ENCODE measurements around the gene NSUN6. TPM values are rescaled to one million over a fixed set of nuclear protein-coding genes. Genes with fewer than 3 reads are reported as not detected.
"Not testable (repeated sequence)": the region's sequence is repeated elsewhere in the genome, so short reads cannot be mapped to it uniquely, and the experiment has no call there.

Gene NSUN6
- total and polyA plus RNA-seq, 10 of the 15 experiments (the other 5 are each of a cell fraction or from before 2014, with no cell fraction given) = 10.2 to 25.0 (median 15.6) TPM

GRCh38 chr10:18637400-18637799 lies 14.0 kb downstream of the NSUN6 start:
- H3K27ac ChIP-seq (ENCODE audit: control insufficient read depth, insufficient read depth); H3K4me3 ChIP-seq; in situ Hi-C loops (cut with MboI); FAIRE-seq; intact Hi-C loops (cut with micrococcal nuclease; ENCODE audit: unreplicated experiment); H3K27me3 ChIP-seq (replicated peaks in 1 of 2; ENCODE audit: control insufficient read depth in 2 of 2, insufficient read depth in 2 of 2, low read length in 1 of 2); DNase-seq (ENCODE audit: low read depth, low spot score); H3K4me2 ChIP-seq (ENCODE audit: control insufficient read depth, insufficient read depth); H3K9me3 ChIP-seq (replicated peaks; ENCODE audit: control insufficient read depth, insufficient read depth, low read length); H3K36me3 ChIP-seq (ENCODE audit: control insufficient read depth in 2 of 2, insufficient read depth in 2 of 2, low read length in 1 of 2); H3K79me2 ChIP-seq (ENCODE audit: control insufficient read depth, insufficient read depth, low read length); ATAC-seq; CTCF ChIA-PET; H2AFZ ChIP-seq (ENCODE audit: control insufficient read depth, low read depth, low read length); BruUV-seq (replicated peaks); H4K20me1 ChIP-seq (ENCODE audit: control insufficient read depth, insufficient read depth); H3K4me1 ChIP-seq (ENCODE audit: control insufficient read depth, insufficient read depth, low read length); RAD21 ChIA-PET (ENCODE audit: unreplicated experiment); H3K9ac ChIP-seq (ENCODE audit: control insufficient read depth, insufficient read depth, low read length): not testable (repeated sequence)
- SMC1A ChIA-PET (ENCODE audit: uncharacterized antibody, unreplicated experiment) = interaction anchor here (1.1 kb wide), 1 partner anchor 11 kb away, joined by 3 read pairs; no protein-coding TSS in a partner anchor
- 90% methylated on average over 1 of the region's 1 CpG for WGBS (ENCODE audit: insufficient coverage, insufficient replicate concordance, low lambda C conversion rate, missing lambda C conversion rate)
- POLR2A ChIA-PET = interaction anchor here (0.6 kb wide), 1 partner anchor 375 kb away, joined by 3 read pairs; no protein-coding TSS in a partner anchor

DNA sequence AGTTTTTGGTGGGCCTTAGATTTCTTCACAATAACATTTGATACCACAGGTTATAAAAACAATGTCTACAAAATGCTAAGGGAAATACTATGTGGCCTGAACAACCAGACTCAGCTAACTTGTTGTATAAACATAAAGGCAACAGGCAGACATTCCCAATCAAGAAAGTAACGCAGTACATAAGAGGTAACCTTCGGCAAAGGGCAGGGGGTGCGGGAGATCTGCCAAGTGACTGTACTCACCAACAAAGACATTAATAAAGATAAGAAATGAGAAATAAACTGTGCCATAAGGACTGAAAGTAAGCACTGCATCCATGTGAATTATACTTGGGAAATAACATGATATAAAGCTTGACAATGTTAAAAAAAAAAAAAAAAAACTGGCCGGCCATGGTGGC lies 15.4 kb downstream of the NSUN6 start:
- no peak overlapping the region for H3K4me2 ChIP-seq (ENCODE audit: control insufficient read depth, insufficient read depth)
- H3K36me3 ChIP-seq (ENCODE audit: control insufficient read depth in 2 of 2, insufficient read depth in 2 of 2, low read length in 1 of 2) = no peaks in the 10 kb centered on the region
- H3K4me3 ChIP-seq = no peak overlapping the region
- ChIA-PET RAD21 (ENCODE audit: unreplicated experiment) (no interaction called here), CTCF (no interaction called here), POLR2A (interaction anchor here (0.6 kb wide), 1 partner anchor 306 kb away, joined by 3 read pairs; no protein-coding TSS in a partner anchor), SMC1A (ENCODE audit: uncharacterized antibody, unreplicated experiment) (interaction anchor here (1.0 to 1.1 kb wide), 2 partner anchors 8 to 9 kb away, joined by 3 read pairs; no protein-coding TSS in a partner anchor)
- no peaks in the 10 kb centered on the region for H3K9me3 ChIP-seq (replicated peaks; ENCODE audit: control insufficient read depth, insufficient read depth, low read length)
- FAIRE-seq = no peak
- no TSS peak for BruUV-seq (replicated peaks)
- no peak overlapping the region for H3K9ac ChIP-seq (ENCODE audit: control insufficient read depth, insufficient read depth, low read length)
- H3K4me1 ChIP-seq (ENCODE audit: control insufficient read depth, insufficient read depth, low read length) = no peaks in the 10 kb centered on the region
- no peak for ATAC-seq
- no peaks in the 10 kb centered on the region for H3K27me3 ChIP-seq (replicated peaks in 1 of 2; ENCODE audit: control insufficient read depth in 2 of 2, insufficient read depth in 2 of 2, low read length in 1 of 2)
- H4K20me1 ChIP-seq (ENCODE audit: control insufficient read depth, insufficient read depth) = no peaks in the 10 kb centered on the region
- H3K27ac ChIP-seq (ENCODE audit: control insufficient read depth, insufficient read depth) = no peak overlapping the region
- intact Hi-C loops (cut with micrococcal nuclease; ENCODE audit: unreplicated experiment) (no loop called here), in situ Hi-C loops (cut with MboI) (no loop called here)
- H3K79me2 ChIP-seq (ENCODE audit: control insufficient read depth, insufficient read depth, low read length) = no peaks in the 10 kb centered on the region
- WGBS (ENCODE audit: insufficient coverage, insufficient replicate concordance, low lambda C conversion rate, missing lambda C conversion rate) = 98% methylated on average over 4 of the region's 4 CpGs
- no peak for DNase-seq (ENCODE audit: low read depth, low spot score)
- H2AFZ ChIP-seq (ENCODE audit: control insufficient read depth, low read depth, low read length) = no peak overlapping the region
- TF ChIP-seq RFX5 (IDR thresholded peaks at IDR 0.05; ENCODE audit: low read depth, low read length) (no peak), SPI1 (IDR thresholded peaks at IDR 0.05; ENCODE audit: borderline replicate concordance, insufficient read depth, low read depth, low read length) (no peak), TARDBP (IDR thresholded peaks at IDR 0.05; ENCODE audit: borderline replicate concordance) (no peak), SMC3 (IDR thresholded peaks at IDR 0.05; ENCODE audit: borderline replicate concordance, low read length) (no peak), CHD4 (IDR thresholded peaks at IDR 0.05) (no peak), NR2F1 (conservative IDR thresholded peaks at IDR 0.05) (no peak), TAF1 (IDR thresholded peaks at IDR 0.05; ENCODE audit: borderline replicate concordance, low read depth, low read length) (no peak), SRF (IDR thresholded peaks at IDR 0.05; ENCODE audit: low read depth in 2 of 2, low read length in 2 of 2) (no peak), IRF4 (IDR thresholded peaks at IDR 0.05; ENCODE audit: low read depth, low read length) (no peak), NR2C1 (IDR thresholded peaks at IDR 0.05) (no peak), DPF2 (IDR thresholded peaks at IDR 0.05) (no peak), ZNF622 (IDR thresholded peaks at IDR 0.05) (no peak)
- TF ChIP-seq, protein P1, sequence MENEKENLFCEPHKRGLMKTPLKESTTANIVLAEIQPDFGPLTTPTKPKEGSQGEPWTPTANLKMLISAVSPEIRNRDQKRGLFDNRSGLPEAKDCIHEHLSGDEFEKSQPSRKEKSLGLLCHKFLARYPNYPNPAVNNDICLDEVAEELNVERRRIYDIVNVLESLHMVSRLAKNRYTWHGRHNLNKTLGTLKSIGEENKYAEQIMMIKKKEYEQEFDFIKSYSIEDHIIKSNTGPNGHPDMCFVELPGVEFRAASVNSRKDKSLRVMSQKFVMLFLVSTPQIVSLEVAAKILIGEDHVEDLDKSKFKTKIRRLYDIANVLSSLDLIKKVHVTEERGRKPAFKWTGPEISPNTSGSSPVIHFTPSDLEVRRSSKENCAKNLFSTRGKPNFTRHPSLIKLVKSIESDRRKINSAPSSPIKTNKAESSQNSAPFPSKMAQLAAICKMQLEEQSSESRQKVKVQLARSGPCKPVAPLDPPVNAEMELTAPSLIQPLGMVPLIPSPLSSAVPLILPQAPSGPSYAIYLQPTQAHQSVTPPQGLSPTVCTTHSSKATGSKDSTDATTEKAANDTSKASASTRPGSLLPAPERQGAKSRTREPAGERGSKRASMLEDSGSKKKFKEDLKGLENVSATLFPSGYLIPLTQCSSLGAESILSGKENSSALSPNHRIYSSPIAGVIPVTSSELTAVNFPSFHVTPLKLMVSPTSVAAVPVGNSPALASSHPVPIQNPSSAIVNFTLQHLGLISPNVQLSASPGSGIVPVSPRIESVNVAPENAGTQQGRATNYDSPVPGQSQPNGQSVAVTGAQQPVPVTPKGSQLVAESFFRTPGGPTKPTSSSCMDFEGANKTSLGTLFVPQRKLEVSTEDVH (IDR thresholded peaks at IDR 0.05; ENCODE audit: low read depth, partially characterized antibody) = no peak

Data from GM12878 (cell line).